Activated T-cell treated with anti-CD3 and anti-CD28 coated beads, Interleukin-2, amount 50 U/mL, for 24 hours (primary cell): ENCODE data around the gene PRKCH.

Source experiments
- DNase-seq: peaks from one replicate; pipeline ENCODE4 v3.0.0-alpha.2; 2020
- H3K27ac Mint-ChIP-seq: 2 replicates; pipeline ENCODE4 v1.8.0; 2020; ENCODE audit warnings: mild to moderate bottlenecking, mixed read lengths
- H3K27me3 Mint-ChIP-seq: 2 replicates; pipeline ENCODE4 v1.8.0; 2020; ENCODE audit warnings: mixed read lengths
- H3K36me3 Mint-ChIP-seq: 2 replicates; pipeline ENCODE4 v1.8.0; 2020; ENCODE audit warnings: low read depth, mixed read lengths
- H3K4me1 Mint-ChIP-seq: 2 replicates; pipeline ENCODE4 v1.8.0; 2020; ENCODE audit warnings: low read depth, mixed read lengths
- H3K4me3 Mint-ChIP-seq: 2 replicates; pipeline ENCODE4 v1.8.0; 2020; ENCODE audit warnings: mild to moderate bottlenecking, moderate library complexity, mixed read lengths
- H3K9me3 Mint-ChIP-seq: 2 replicates; pipeline ENCODE4 v1.8.0; 2020; ENCODE audit warnings: mixed read lengths

PRKCH gene

GRCh38 chr14:61561657-61562276 is 240.4 kb downstream of the PRKCH start:
- H3K4me1 Mint-ChIP-seq = peaks cover 77% of the 10 kb centered on the region
- no peak overlapping the region for H3K4me3 Mint-ChIP-seq
- peaks cover 12% of the 10 kb centered on the region for H3K36me3 Mint-ChIP-seq
- no peak for DNase-seq
- peak overlapping the region; percentile 87 for H3K27ac Mint-ChIP-seq
- no peaks in the 10 kb centered on the region for H3K27me3 Mint-ChIP-seq
- peaks cover 6% of the 10 kb centered on the region for H3K9me3 Mint-ChIP-seq

- H3K27ac Mint-ChIP-seq = peak overlapping the region; percentile 87
- H3K4me3 Mint-ChIP-seq = peak overlapping the region; percentile 35
- H3K9me3 Mint-ChIP-seq = peaks cover 6% of the 10 kb centered on the region
- H3K36me3 Mint-ChIP-seq = peaks cover 12% of the 10 kb centered on the region
- H3K4me1 Mint-ChIP-seq = peaks cover 76% of the 10 kb centered on the region
- no peaks in the 10 kb centered on the region for H3K27me3 Mint-ChIP-seq
- no peak for DNase-seq
These were observed 241.2 kb downstream of the PRKCH start for GRCh38 chr14:61562321-61563161.

- Mint-ChIP-seq H3K4me3 (no peak overlapping the region), H3K27me3 (no peaks in the 10 kb centered on the region), H3K27ac (peak overlapping the region; percentile 87), H3K4me1 (peaks cover 75% of the 10 kb centered on the region), H3K36me3 (peaks cover 10% of the 10 kb centered on the region), H3K9me3 (peaks cover 6% of the 10 kb centered on the region)
- DNase-seq = no peak
These were observed 241.8 kb downstream of the PRKCH start for GRCh38 chr14:61563162-61563511.

GRCh38 chr14:61563880-61564617 is 242.7 kb downstream of the PRKCH start:
- Mint-ChIP-seq H3K4me1 (peaks cover 82% of the 10 kb centered on the region), H3K4me3 (no peak overlapping the region), H3K9me3 (peaks cover 6% of the 10 kb centered on the region), H3K27me3 (no peaks in the 10 kb centered on the region), H3K36me3 (peaks cover 10% of the 10 kb centered on the region), H3K27ac (peak overlapping the region; percentile 87)
- no peak for DNase-seq

- DNase-seq = no peak
- peak overlapping the region; percentile 87 for H3K27ac Mint-ChIP-seq
- no peaks in the 10 kb centered on the region for H3K27me3 Mint-ChIP-seq
- H3K4me1 Mint-ChIP-seq = peaks cover 88% of the 10 kb centered on the region
- H3K36me3 Mint-ChIP-seq = peaks cover 10% of the 10 kb centered on the region
- peaks cover 6% of the 10 kb centered on the region for H3K9me3 Mint-ChIP-seq
- H3K4me3 Mint-ChIP-seq = no peak overlapping the region
These were observed 243.3 kb downstream of the PRKCH start for GRCh38 chr14:61564618-61565091.

GRCh38 chr14:61565181-61565580 is 243.8 kb downstream of the PRKCH start:
- H3K27ac Mint-ChIP-seq = peak overlapping the region; percentile 87
- no peak overlapping the region for H3K4me3 Mint-ChIP-seq
- peaks cover 10% of the 10 kb centered on the region for H3K36me3 Mint-ChIP-seq
- H3K4me1 Mint-ChIP-seq = peaks cover 90% of the 10 kb centered on the region
- H3K27me3 Mint-ChIP-seq = no peaks in the 10 kb centered on the region
- no peak for DNase-seq
- H3K9me3 Mint-ChIP-seq = peaks cover 6% of the 10 kb centered on the region

GRCh38 chr14:61565836-61566536 is 244.6 kb downstream of the PRKCH start:
- Mint-ChIP-seq H3K27me3 (no peaks in the 10 kb centered on the region), H3K36me3 (peaks cover 10% of the 10 kb centered on the region), H3K4me1 (peaks cover 92% of the 10 kb centered on the region), H3K27ac (peak overlapping the region; percentile 82), H3K4me3 (no peak overlapping the region), H3K9me3 (peaks cover 6% of the 10 kb centered on the region)
- DNase-seq = no peak

GRCh38 chr14:61566537-61567225 is 245.3 kb downstream of the PRKCH start:
- H3K36me3 Mint-ChIP-seq = peaks cover 10% of the 10 kb centered on the region
- peak overlapping the region; percentile 82 for H3K27ac Mint-ChIP-seq
- H3K27me3 Mint-ChIP-seq = no peaks in the 10 kb centered on the region
- DNase-seq = no peak
- H3K4me1 Mint-ChIP-seq = peaks cover 91% of the 10 kb centered on the region
- peaks cover 6% of the 10 kb centered on the region for H3K9me3 Mint-ChIP-seq
- no peak overlapping the region for H3K4me3 Mint-ChIP-seq

- Mint-ChIP-seq H3K27me3 (no peaks in the 10 kb centered on the region), H3K4me1 (peaks cover 82% of the 10 kb centered on the region), H3K36me3 (peaks cover 10% of the 10 kb centered on the region), H3K27ac (peak overlapping the region; percentile 20), H3K9me3 (peaks cover 6% of the 10 kb centered on the region), H3K4me3 (peak overlapping the region; percentile 43)
- no peak for DNase-seq
These were observed 246.6 kb downstream of the PRKCH start for GRCh38 chr14:61567838-61568571.

- Mint-ChIP-seq H3K27me3 (no peaks in the 10 kb centered on the region), H3K9me3 (peaks cover 6% of the 10 kb centered on the region), H3K36me3 (peaks cover 10% of the 10 kb centered on the region), H3K27ac (peak overlapping the region; percentile 80), H3K4me3 (peak overlapping the region; percentile 52), H3K4me1 (peaks cover 82% of the 10 kb centered on the region)
- peak; percentile 73 for DNase-seq
These were observed 247.2 kb downstream of the PRKCH start for GRCh38 chr14:61568572-61569011.

GRCh38 chr14:61569308-61569707 is 247.9 kb downstream of the PRKCH start:
- H3K27me3 Mint-ChIP-seq = no peaks in the 10 kb centered on the region
- DNase-seq = no peak
- peaks cover 10% of the 10 kb centered on the region for H3K36me3 Mint-ChIP-seq
- H3K4me3 Mint-ChIP-seq = peak overlapping the region; percentile 52
- H3K4me1 Mint-ChIP-seq = peaks cover 82% of the 10 kb centered on the region
- H3K9me3 Mint-ChIP-seq = peaks cover 6% of the 10 kb centered on the region
- H3K27ac Mint-ChIP-seq = peak overlapping the region; percentile 80

- peak overlapping the region; percentile 80 for H3K27ac Mint-ChIP-seq
- H3K4me1 Mint-ChIP-seq = peaks cover 79% of the 10 kb centered on the region
- H3K9me3 Mint-ChIP-seq = peaks cover 6% of the 10 kb centered on the region
- DNase-seq = no peak
- H3K27me3 Mint-ChIP-seq = no peaks in the 10 kb centered on the region
- peak overlapping the region; percentile 52 for H3K4me3 Mint-ChIP-seq
- H3K36me3 Mint-ChIP-seq = peaks cover 9% of the 10 kb centered on the region
These were observed 248.6 kb downstream of the PRKCH start for GRCh38 chr14:61569812-61570548.
